Endothelial cell of umbilical vein (primary cell): Measurements from ENCODE around the gene NME7.

Experiments
- CTCF ChIP-seq, 2 donors: IDR thresholded peaks; 1 replicate in 1 of 2; 2 replicates in 1 of 2; pipeline ENCODE4 v1.5.1; 2011; ENCODE audit warnings: low read length in 2 of 2, mild to moderate bottlenecking in 2 of 2, moderate library complexity in 2 of 2, control low read depth in 1 of 2, inconsistent platforms in 1 of 2, low read depth in 1 of 2; ENCODE audit not compliant: insufficient read depth in 1 of 2; ENCODE audit errors: extremely low read depth in 1 of 2
- EZH2 ChIP-seq: IDR thresholded peaks from 2 replicates; pipeline ENCODE4 v1.6.1; 2012; ENCODE audit warnings: borderline replicate concordance, low read depth, mild to moderate bottlenecking, moderate library complexity, low read length, inconsistent platforms; ENCODE audit not compliant: severe bottlenecking
- FOS ChIP-seq: IDR thresholded peaks from 2 replicates; pipeline ENCODE4 v1.6.1; 2011; ENCODE audit warnings: mild to moderate bottlenecking, low read length, moderate library complexity, borderline replicate concordance; ENCODE audit not compliant: insufficient read depth
- MAX ChIP-seq: IDR thresholded peaks from 2 replicates; pipeline ENCODE4 v1.6.1; 2011; ENCODE audit not compliant: insufficient read depth, insufficient read length
- MYC ChIP-seq: IDR thresholded peaks from one replicate; pipeline ENCODE4 v1.6.1; 2011; ENCODE audit warnings: mild to moderate bottlenecking, low read depth, low read length
- POLR2A ChIP-seq: IDR thresholded peaks from 2 replicates; pipeline ENCODE4 v1.6.1; 2012; ENCODE audit warnings: low read depth, mild to moderate bottlenecking, control low read depth, low read length
- POLR2AphosphoS5 ChIP-seq: IDR thresholded peaks from 2 replicates; pipeline ENCODE4 v1.6.1; 2012; ENCODE audit warnings: low read depth, mild to moderate bottlenecking, control low read depth, low read length, moderate library complexity; ENCODE audit not compliant: insufficient read depth

GRCh38 chr1:169103480-169103893 lies 264.1 kb downstream of the NME7 start:
- no peak for TF ChIP-seq CTCF (IDR thresholded peaks at IDR 0.05; ENCODE audit: extremely low read depth in 1 of 2, insufficient read depth in 1 of 2, low read depth in 1 of 2, low read length in 2 of 2)
- no peak for TF ChIP-seq POLR2A
- no peak for TF ChIP-seq EZH2
- no peak for TF ChIP-seq POLR2AphosphoS5
- TF ChIP-seq MAX: no peak
- no peak for TF ChIP-seq FOS
- TF ChIP-seq MYC: no peak
